ENCODE measurements around the gene TRIM6. TPM values are rescaled to one million over a fixed set of nuclear protein-coding genes. Genes with fewer than 3 reads are reported as not detected.

Gene TRIM6
- total RNA-seq, 1 experiment from 2014 or later, result 30.2 TPM

DNA sequence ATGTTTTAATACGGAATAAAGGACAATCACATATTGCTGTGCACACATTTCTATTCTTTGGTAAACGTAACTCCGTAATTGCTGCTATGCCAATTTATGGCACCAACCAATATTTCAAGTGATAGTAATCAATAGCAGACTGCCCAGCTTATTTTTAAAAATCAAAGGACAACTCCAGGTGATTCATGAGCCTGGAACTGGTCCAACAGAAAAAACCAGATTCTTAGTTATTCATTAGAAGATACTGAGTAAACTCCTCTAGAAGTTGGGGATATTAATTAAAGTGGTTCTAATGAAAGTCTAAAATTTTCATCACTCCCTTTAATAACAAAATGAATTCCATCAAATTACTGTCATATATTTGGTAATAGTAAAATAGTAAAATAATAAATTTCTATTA is 38.7 kb upstream of the TRIM6 start (continued):
- TF ChIP-seq, protein P1, sequence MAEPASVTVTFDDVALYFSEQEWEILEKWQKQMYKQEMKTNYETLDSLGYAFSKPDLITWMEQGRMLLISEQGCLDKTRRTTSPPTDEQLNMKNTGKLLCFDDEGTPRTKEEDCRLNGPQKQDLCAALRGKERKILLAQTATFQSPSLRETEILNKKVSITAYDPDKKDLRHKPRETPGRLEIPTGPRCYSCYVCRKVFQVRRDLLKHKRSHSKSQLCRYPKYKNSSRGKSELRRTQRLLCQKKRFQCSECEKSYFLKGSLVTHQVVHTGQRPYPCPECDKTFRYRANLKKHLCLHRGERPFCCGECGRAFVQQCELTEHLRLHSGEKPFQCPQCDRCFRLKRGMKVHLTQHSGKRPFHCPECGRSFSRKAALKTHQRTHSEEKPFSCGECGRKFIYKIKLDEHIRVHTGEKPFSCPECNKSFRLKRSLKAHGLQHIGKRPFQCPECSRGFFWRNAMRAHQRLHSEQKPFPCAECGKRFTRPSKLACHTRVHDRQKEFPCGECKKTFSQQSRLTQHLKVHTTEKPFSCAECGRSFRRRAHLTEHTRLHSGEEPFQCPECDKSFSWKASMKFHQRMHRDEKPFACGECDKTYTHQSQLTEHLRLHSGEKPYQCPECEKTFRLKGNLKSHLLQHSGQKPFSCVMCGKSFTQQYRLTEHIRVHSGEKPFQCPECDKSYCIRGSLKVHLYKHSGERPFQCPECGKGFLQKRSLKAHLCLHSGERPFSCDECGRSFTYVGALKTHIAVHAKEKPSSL (CRISPR knock-in tag; conservative IDR thresholded peaks at IDR 0.05), result no peak
- TF ChIP-seq ZNF121 (CRISPR knock-in tag; IDR thresholded peaks at IDR 0.05) (no peak), MXD4 (CRISPR knock-in tag; IDR thresholded peaks at IDR 0.05; ENCODE audit: borderline replicate concordance) (no peak), E2F4 (CRISPR knock-in tag; IDR thresholded peaks at IDR 0.05; ENCODE audit: borderline replicate concordance, low read depth) (no peak), MYBL2 (CRISPR knock-in tag; IDR thresholded peaks at IDR 0.05) (no peak), CREB1 (CRISPR knock-in tag; IDR thresholded peaks at IDR 0.05) (no peak), HMGA2 (CRISPR knock-in tag; IDR thresholded peaks at IDR 0.05) (no peak), PREB (CRISPR knock-in tag; IDR thresholded peaks at IDR 0.05; ENCODE audit: borderline replicate concordance) (no peak), ZMAT4 (CRISPR knock-in tag; IDR thresholded peaks at IDR 0.05) (no peak), JAZF1 (CRISPR knock-in tag; IDR thresholded peaks at IDR 0.05) (no peak), ZNF317 (CRISPR knock-in tag; IDR thresholded peaks at IDR 0.05; ENCODE audit: borderline replicate concordance, low read depth) (no peak), AFF4 (CRISPR knock-in tag; IDR thresholded peaks at IDR 0.05; ENCODE audit: borderline replicate concordance) (no peak)
- TF ChIP-seq, protein P2, sequence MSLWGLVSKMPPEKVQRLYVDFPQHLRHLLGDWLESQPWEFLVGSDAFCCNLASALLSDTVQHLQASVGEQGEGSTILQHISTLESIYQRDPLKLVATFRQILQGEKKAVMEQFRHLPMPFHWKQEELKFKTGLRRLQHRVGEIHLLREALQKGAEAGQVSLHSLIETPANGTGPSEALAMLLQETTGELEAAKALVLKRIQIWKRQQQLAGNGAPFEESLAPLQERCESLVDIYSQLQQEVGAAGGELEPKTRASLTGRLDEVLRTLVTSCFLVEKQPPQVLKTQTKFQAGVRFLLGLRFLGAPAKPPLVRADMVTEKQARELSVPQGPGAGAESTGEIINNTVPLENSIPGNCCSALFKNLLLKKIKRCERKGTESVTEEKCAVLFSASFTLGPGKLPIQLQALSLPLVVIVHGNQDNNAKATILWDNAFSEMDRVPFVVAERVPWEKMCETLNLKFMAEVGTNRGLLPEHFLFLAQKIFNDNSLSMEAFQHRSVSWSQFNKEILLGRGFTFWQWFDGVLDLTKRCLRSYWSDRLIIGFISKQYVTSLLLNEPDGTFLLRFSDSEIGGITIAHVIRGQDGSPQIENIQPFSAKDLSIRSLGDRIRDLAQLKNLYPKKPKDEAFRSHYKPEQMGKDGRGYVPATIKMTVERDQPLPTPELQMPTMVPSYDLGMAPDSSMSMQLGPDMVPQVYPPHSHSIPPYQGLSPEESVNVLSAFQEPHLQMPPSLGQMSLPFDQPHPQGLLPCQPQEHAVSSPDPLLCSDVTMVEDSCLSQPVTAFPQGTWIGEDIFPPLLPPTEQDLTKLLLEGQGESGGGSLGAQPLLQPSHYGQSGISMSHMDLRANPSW (CRISPR knock-in tag; conservative IDR thresholded peaks at IDR 0.05; ENCODE audit: low read depth), result no peak

DNA sequence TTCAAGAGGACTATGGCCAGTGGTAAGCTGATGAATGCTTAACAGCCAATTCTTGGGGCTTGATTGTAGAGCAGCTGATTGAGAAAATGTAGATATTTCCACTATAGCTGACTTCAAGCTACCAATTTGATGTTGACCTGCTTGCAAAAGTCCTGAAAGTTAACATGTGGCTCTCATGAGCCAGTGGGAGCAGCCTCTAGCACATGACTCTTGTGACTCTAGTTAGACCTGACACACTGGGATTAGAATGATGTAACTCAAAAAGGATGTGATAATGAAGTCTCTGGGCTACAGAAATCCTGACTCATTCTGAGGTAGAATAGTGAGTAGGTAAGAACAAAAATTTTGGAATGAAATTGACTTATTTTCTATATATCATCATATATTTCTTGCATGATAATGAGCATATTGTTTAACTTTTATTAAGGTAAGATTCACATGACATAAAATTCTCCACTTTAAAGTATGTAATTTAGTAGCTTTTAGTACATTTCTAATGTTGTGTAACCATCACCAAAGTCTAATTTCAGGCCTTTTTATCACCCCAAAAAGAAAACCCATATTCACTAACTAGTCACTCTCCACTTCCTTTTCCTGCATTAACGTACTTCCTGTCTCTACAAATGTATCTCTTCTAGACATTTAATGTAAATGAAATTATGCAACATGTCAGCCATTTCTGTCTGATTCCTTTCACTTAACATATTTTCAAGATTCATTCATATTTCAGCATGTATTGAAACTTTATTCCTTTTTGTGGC is 32.0 kb upstream of the TRIM6 start:
- Mint-ChIP-seq H3K27me3 (ENCODE audit: low read depth) (no peaks in the 10 kb centered on the region), H3K4me1 (no peaks in the 10 kb centered on the region), H3K36me3 (no peaks in the 10 kb centered on the region), H3K27ac (no peak overlapping the region), H3K9me3 (no peaks in the 10 kb centered on the region), H3K4me3 (no peak overlapping the region)
- ATAC-seq, result no peak
- POLR2A ChIA-PET, result interaction anchor here (0.5 kb wide), 1 partner anchor 43 kb away, joined by 4 read pairs; no protein-coding TSS in a partner anchor
- no peak for DNase-seq (ENCODE audit: low spot score)
- CTCF ChIA-PET, result no interaction called here
- no peak for TF ChIP-seq SMAD3 (CRISPR knock-in tag; IDR thresholded peaks at IDR 0.05; ENCODE audit: borderline replicate concordance)
- TF ChIP-seq NFATC4 (CRISPR knock-in tag; IDR thresholded peaks at IDR 0.05), result no peak
- no peak for TF ChIP-seq HMGA2 (CRISPR knock-in tag; IDR thresholded peaks at IDR 0.05)
- TF ChIP-seq OVOL2 (CRISPR knock-in tag; IDR thresholded peaks at IDR 0.05; ENCODE audit: borderline replicate concordance), result no peak

Measured in WTC11 (cell line).